ENCODE data around the gene SPRED2. TPM values are rescaled to one million over a fixed set of nuclear protein-coding genes. Genes with fewer than 3 reads are reported as not detected.
A peak's percentile ranks its signal among the peaks of the same experiment; 100 is the strongest.

SPRED2 gene
- total and polyA plus RNA-seq, 8 donors, result 31.5 to 47.1 (median 40.4) TPM

DNA sequence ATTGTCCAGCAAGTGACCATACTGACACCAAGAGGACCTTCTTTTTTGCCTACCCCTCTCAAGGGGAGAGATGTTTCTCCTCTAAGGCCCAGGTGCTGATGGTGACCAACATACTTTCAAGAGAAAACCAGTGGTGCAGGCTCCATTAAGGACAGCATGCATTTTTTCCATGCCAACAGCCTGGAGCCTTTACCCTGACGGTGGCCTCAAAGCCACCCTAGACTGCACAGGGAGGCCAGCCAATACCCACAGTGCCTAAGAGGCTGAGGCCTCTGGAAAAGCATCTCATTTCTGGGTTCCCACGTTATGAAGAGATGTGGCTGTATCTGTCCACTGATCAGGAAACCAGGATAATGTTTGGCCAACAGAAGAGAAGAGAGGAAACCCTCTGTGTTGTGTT is 19.3 kb downstream of the SPRED2 start:
- H3K27me3 ChIP-seq, result no peaks in the 10 kb centered on the region
- H3K9me3 ChIP-seq, result no peaks in the 10 kb centered on the region
- H3K4me1 ChIP-seq, result peaks cover 0 to 5% of the 10 kb centered on the region in 2 donors
- no peak overlapping the region for H3K27ac ChIP-seq
- no peak for ATAC-seq
- no peak overlapping the region for H3K4me3 ChIP-seq
- intact Hi-C loops (cut with DNase I), result no loop called here
- TF ChIP-seq, protein P1, sequence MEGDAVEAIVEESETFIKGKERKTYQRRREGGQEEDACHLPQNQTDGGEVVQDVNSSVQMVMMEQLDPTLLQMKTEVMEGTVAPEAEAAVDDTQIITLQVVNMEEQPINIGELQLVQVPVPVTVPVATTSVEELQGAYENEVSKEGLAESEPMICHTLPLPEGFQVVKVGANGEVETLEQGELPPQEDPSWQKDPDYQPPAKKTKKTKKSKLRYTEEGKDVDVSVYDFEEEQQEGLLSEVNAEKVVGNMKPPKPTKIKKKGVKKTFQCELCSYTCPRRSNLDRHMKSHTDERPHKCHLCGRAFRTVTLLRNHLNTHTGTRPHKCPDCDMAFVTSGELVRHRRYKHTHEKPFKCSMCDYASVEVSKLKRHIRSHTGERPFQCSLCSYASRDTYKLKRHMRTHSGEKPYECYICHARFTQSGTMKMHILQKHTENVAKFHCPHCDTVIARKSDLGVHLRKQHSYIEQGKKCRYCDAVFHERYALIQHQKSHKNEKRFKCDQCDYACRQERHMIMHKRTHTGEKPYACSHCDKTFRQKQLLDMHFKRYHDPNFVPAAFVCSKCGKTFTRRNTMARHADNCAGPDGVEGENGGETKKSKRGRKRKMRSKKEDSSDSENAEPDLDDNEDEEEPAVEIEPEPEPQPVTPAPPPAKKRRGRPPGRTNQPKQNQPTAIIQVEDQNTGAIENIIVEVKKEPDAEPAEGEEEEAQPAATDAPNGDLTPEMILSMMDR (IDR thresholded peaks at IDR 0.05), result no peak
- no peaks in the 10 kb centered on the region for H3K36me3 ChIP-seq
- no peak for DNase-seq

DNA sequence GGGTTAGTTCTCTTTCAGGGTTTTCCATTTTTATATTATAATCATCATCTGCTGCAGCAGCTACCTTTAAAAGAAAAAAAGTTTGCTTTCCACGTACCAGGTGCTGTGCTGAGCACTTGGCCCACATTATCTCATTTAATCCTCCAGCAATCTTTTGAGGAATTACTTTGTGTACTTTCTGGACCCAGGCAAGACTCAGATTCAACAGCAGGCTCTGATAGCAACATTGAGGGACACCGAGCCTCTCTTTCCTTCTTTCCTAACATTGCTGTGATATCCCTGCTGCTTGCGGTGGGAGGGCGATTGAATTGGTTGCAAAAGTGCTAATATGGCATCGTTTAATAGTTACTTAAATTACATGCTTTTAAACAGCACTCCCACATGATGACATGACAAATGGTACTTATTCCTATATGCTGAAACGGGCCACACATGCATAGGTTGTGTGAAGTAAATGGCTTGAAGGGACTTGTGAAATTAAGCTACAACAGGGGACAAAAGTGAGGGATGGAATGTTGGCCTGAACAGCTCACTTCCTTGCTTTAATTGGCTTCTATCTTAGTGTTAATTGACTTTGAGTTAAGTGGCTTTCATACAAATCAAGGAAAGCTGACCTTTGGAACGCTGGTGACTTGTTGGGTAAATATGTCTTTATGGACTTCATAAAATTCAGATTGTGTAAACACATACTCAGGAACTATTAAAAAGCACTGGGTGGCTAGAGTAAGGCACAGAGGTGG is 21.2 kb downstream of the SPRED2 start:
- intact Hi-C loops (cut with DNase I), result no loop called here
- peaks cover 4 to 12% of the 10 kb centered on the region in 2 donors for H3K4me1 ChIP-seq
- ATAC-seq (peak; percentile 64), DNase-seq (no peak)
- H3K9me3 ChIP-seq, result no peaks in the 10 kb centered on the region
- H3K36me3 ChIP-seq, result no peaks in the 10 kb centered on the region
- H3K4me3 ChIP-seq, result no peak overlapping the region
- H3K27ac ChIP-seq, result no peak overlapping the region
- no peaks in the 10 kb centered on the region for H3K27me3 ChIP-seq
- TF ChIP-seq, protein P1 (IDR thresholded peaks at IDR 0.05), result no peak

DNA sequence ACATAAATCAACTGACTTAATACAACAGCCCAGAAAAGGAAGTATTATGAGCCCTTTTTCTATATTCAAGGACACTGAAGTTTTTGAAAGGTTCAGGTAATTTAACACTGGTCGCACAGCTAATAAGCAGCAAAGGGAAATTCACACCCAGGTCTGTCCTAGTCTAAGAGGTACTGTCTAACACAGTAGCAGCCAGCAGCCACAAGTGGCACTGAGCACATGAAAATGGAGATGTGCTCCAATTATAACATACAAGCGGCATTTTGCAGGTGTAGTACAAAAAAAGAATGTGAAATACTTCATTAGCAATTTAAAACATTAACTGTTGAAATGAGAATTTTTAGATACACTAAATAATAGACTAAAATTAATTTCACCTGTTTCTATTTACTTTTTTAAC is 23.4 kb downstream of the SPRED2 start:
- no peaks in the 10 kb centered on the region for H3K27me3 ChIP-seq
- no peak overlapping the region for H3K4me3 ChIP-seq
- no peak for DNase-seq
- no peaks in the 10 kb centered on the region for H3K36me3 ChIP-seq
- H3K9me3 ChIP-seq, result no peaks in the 10 kb centered on the region
- TF ChIP-seq, protein P1 (IDR thresholded peaks at IDR 0.05), result no peak
- intact Hi-C loops (cut with DNase I), result no loop called here
- peaks cover 13 to 14% of the 10 kb centered on the region in 2 donors for H3K4me1 ChIP-seq
- ATAC-seq, result no peak
- no peak overlapping the region for H3K27ac ChIP-seq

DNA sequence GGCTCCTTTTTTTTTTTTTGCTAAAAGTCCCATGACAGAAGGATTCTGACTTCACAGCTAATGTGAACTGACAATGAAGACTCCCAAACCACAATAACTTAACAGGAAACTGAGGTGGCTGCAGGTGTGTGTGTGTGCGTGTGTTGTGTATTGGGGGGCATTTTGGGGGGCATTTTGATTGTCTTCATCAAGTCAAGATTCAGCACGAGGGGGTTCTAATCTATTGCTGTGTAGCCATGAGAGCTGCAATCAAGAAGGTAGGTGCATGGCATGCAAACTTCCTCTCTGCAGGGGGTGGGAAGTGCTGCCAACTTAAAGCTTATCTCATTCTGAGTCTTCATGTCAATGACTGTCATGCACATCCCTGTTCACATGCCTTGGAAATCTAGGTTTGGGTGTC is 25.2 kb downstream of the SPRED2 start:
- TF ChIP-seq, protein P1 (IDR thresholded peaks at IDR 0.05), result no peak
- no peaks in the 10 kb centered on the region for H3K27me3 ChIP-seq
- H3K36me3 ChIP-seq, result no peaks in the 10 kb centered on the region
- H3K9me3 ChIP-seq, result no peaks in the 10 kb centered on the region
- intact Hi-C loops (cut with DNase I), result no loop called here
- no peak overlapping the region for H3K4me3 ChIP-seq
- ATAC-seq (no peak), DNase-seq (no peak)
- no peak overlapping the region for H3K27ac ChIP-seq
- H3K4me1 ChIP-seq, result peaks cover 14 to 24% of the 10 kb centered on the region in 2 donors

DNA sequence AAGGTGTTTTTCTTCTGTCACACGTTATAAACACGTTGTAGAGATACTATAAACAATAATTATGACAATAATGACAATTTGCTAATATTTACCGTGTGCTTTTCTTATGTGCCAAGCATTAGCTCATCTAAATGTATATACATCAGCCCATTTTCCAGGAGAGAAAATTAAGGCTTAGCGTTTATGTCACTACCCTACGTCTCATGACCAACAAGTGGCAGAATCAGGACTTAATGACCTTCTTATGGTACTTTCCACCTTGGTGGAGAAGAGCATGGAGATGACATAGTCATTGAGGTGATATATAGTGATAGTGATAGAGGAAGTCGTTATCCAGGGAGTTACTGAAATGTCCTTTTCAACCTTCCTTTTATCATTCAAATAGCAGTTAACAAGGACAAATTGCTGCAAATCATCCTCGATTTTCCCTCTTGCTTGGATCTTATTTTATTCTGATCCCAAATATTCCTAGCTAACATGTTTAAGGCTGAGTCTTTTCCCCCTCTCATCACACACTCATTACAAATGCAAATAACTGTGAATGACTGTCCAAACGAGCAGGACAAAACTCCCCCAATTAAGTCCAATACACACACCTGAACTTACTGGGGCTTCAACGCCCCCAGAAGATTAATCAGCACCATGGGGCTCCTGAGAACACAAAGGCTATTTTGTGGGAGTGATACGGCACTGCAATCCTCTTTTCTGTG is 27.3 kb downstream of the SPRED2 start:
- ATAC-seq (no peak), DNase-seq (no peak)
- no peak overlapping the region for H3K4me3 ChIP-seq
- H3K9me3 ChIP-seq, result no peaks in the 10 kb centered on the region
- TF ChIP-seq, protein P1 (IDR thresholded peaks at IDR 0.05), result no peak
- no peaks in the 10 kb centered on the region for H3K27me3 ChIP-seq
- H3K4me1 ChIP-seq, result peaks cover 14 to 29% of the 10 kb centered on the region in 2 donors
- H3K27ac ChIP-seq, result no peak overlapping the region
- intact Hi-C loops (cut with DNase I), result no loop called here
- H3K36me3 ChIP-seq, result no peaks in the 10 kb centered on the region

Measured in left lung (tissue), 10 donors.